ENCODE data around the gene OXCT1. TPM values are rescaled to one million over a fixed set of nuclear protein-coding genes. Genes with fewer than 3 reads are reported as not detected.

Gene OXCT1
- total and polyA plus RNA-seq, 2 of the 8 experiments (the other 6 are each of a cell fraction or from before 2014, with no cell fraction given) = 10.1 to 28.2 TPM

DNA sequence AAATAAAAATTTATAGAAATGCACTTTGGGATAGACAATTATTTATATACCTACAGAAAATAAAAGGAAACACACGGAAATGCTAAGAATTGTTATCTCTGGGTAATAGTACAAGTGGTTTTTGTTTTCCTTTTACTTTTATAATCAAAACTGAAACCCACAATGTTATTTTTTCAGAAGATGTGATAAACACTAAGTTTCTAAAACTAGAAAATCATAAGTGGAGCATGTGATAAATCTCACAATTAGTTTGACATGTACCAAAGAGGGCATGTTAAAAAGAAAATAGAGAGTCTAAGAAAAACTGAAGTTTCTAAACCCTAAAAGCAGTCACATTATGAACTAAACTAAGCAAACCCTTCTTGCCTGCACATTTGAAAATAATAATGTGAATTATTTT is 61.1 kb downstream of the OXCT1 start (continued):
- TF ChIP-seq, protein P1, sequence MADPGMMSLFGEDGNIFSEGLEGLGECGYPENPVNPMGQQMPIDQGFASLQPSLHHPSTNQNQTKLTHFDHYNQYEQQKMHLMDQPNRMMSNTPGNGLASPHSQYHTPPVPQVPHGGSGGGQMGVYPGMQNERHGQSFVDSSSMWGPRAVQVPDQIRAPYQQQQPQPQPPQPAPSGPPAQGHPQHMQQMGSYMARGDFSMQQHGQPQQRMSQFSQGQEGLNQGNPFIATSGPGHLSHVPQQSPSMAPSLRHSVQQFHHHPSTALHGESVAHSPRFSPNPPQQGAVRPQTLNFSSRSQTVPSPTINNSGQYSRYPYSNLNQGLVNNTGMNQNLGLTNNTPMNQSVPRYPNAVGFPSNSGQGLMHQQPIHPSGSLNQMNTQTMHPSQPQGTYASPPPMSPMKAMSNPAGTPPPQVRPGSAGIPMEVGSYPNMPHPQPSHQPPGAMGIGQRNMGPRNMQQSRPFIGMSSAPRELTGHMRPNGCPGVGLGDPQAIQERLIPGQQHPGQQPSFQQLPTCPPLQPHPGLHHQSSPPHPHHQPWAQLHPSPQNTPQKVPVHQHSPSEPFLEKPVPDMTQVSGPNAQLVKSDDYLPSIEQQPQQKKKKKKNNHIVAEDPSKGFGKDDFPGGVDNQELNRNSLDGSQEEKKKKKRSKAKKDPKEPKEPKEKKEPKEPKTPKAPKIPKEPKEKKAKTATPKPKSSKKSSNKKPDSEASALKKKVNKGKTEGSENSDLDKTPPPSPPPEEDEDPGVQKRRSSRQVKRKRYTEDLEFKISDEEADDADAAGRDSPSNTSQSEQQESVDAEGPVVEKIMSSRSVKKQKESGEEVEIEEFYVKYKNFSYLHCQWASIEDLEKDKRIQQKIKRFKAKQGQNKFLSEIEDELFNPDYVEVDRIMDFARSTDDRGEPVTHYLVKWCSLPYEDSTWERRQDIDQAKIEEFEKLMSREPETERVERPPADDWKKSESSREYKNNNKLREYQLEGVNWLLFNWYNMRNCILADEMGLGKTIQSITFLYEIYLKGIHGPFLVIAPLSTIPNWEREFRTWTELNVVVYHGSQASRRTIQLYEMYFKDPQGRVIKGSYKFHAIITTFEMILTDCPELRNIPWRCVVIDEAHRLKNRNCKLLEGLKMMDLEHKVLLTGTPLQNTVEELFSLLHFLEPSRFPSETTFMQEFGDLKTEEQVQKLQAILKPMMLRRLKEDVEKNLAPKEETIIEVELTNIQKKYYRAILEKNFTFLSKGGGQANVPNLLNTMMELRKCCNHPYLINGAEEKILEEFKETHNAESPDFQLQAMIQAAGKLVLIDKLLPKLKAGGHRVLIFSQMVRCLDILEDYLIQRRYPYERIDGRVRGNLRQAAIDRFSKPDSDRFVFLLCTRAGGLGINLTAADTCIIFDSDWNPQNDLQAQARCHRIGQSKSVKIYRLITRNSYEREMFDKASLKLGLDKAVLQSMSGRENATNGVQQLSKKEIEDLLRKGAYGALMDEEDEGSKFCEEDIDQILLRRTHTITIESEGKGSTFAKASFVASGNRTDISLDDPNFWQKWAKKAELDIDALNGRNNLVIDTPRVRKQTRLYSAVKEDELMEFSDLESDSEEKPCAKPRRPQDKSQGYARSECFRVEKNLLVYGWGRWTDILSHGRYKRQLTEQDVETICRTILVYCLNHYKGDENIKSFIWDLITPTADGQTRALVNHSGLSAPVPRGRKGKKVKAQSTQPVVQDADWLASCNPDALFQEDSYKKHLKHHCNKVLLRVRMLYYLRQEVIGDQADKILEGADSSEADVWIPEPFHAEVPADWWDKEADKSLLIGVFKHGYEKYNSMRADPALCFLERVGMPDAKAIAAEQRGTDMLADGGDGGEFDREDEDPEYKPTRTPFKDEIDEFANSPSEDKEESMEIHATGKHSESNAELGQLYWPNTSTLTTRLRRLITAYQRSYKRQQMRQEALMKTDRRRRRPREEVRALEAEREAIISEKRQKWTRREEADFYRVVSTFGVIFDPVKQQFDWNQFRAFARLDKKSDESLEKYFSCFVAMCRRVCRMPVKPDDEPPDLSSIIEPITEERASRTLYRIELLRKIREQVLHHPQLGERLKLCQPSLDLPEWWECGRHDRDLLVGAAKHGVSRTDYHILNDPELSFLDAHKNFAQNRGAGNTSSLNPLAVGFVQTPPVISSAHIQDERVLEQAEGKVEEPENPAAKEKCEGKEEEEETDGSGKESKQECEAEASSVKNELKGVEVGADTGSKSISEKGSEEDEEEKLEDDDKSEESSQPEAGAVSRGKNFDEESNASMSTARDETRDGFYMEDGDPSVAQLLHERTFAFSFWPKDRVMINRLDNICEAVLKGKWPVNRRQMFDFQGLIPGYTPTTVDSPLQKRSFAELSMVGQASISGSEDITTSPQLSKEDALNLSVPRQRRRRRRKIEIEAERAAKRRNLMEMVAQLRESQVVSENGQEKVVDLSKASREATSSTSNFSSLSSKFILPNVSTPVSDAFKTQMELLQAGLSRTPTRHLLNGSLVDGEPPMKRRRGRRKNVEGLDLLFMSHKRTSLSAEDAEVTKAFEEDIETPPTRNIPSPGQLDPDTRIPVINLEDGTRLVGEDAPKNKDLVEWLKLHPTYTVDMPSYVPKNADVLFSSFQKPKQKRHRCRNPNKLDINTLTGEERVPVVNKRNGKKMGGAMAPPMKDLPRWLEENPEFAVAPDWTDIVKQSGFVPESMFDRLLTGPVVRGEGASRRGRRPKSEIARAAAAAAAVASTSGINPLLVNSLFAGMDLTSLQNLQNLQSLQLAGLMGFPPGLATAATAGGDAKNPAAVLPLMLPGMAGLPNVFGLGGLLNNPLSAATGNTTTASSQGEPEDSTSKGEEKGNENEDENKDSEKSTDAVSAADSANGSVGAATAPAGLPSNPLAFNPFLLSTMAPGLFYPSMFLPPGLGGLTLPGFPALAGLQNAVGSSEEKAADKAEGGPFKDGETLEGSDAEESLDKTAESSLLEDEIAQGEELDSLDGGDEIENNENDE (IDR thresholded peaks at IDR 0.05; ENCODE audit: insufficient replicate concordance, low read length) = no peak
- no peak for TF ChIP-seq TAF7 (optimal IDR thresholded peaks at IDR 0.05; ENCODE audit: borderline replicate concordance, low read depth, low read length)
- no peak for TF ChIP-seq PHF8 (conservative IDR thresholded peaks at IDR 0.05; ENCODE audit: low read depth, low read length)
- TF ChIP-seq CTBP2 (IDR thresholded peaks at IDR 0.05; ENCODE audit: borderline replicate concordance, insufficient read depth, insufficient read length, low read length) = no peak
- no peak for TF ChIP-seq HDAC2 (IDR thresholded peaks at IDR 0.05; ENCODE audit: borderline replicate concordance in 1 of 2, low read depth in 2 of 2, low read length in 2 of 2)
- no peak for TF ChIP-seq SIX5 (IDR thresholded peaks at IDR 0.05; ENCODE audit: low read depth, low read length)
- TF ChIP-seq, protein P2, sequence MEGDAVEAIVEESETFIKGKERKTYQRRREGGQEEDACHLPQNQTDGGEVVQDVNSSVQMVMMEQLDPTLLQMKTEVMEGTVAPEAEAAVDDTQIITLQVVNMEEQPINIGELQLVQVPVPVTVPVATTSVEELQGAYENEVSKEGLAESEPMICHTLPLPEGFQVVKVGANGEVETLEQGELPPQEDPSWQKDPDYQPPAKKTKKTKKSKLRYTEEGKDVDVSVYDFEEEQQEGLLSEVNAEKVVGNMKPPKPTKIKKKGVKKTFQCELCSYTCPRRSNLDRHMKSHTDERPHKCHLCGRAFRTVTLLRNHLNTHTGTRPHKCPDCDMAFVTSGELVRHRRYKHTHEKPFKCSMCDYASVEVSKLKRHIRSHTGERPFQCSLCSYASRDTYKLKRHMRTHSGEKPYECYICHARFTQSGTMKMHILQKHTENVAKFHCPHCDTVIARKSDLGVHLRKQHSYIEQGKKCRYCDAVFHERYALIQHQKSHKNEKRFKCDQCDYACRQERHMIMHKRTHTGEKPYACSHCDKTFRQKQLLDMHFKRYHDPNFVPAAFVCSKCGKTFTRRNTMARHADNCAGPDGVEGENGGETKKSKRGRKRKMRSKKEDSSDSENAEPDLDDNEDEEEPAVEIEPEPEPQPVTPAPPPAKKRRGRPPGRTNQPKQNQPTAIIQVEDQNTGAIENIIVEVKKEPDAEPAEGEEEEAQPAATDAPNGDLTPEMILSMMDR (IDR thresholded peaks at IDR 0.05; ENCODE audit: control extremely low read depth in 1 of 3, insufficient read depth in 1 of 3, low read depth in 1 of 3, low read length in 3 of 3) = no peak
- no peak for TF ChIP-seq RFX5 (IDR thresholded peaks at IDR 0.05; ENCODE audit: borderline replicate concordance, low read depth, low read length)

Data from H1 (cell line).